Ishikawa (cell line): ENCODE data around the gene EYS.

ENCODE experiments used
- CEBPB ChIP-seq: IDR thresholded peaks from 2 replicates; pipeline ENCODE4 v1.6.1; 2012
- CREB1 ChIP-seq: IDR thresholded peaks from 2 replicates; pipeline ENCODE4 v1.6.1; 2012; ENCODE audit warnings: low read depth
- EP300 ChIP-seq: IDR thresholded peaks from 2 replicates; pipeline ENCODE4 v1.6.1; 2012; ENCODE audit warnings: borderline replicate concordance
- MAX ChIP-seq: IDR thresholded peaks from 2 replicates; pipeline ENCODE4 v1.6.1; 2012
- NFIC ChIP-seq: IDR thresholded peaks from 2 replicates; pipeline ENCODE4 v1.6.1; 2012
- RAD21 ChIP-seq: IDR thresholded peaks from 2 replicates; pipeline ENCODE4 v1.6.1; 2012; ENCODE audit warnings: low read depth
- REST ChIP-seq: IDR thresholded peaks from 2 replicates; pipeline ENCODE4 v1.6.1; 2012; ENCODE audit warnings: low read depth, mild to moderate bottlenecking
- TAF1 ChIP-seq: IDR thresholded peaks from 2 replicates; pipeline ENCODE4 v1.6.1; 2012; ENCODE audit warnings: low read depth, mild to moderate bottlenecking
- TEAD4 ChIP-seq: IDR thresholded peaks from 2 replicates; pipeline ENCODE4 v1.6.1; 2012
- USF1 ChIP-seq: IDR thresholded peaks from 2 replicates; pipeline ENCODE4 v1.6.1; 2012
- YY1 ChIP-seq: IDR thresholded peaks from 2 replicates; pipeline ENCODE4 v1.6.1; 2012; ENCODE audit warnings: low read depth
- ZBTB7A ChIP-seq: IDR thresholded peaks from 2 replicates; pipeline ENCODE4 v1.6.1; 2012; ENCODE audit warnings: low read depth

- TF ChIP-seq REST (no peak), MAX (no peak), YY1 (no peak), TEAD4 (no peak), CREB1 (no peak), NFIC (no peak), RAD21 (no peak), USF1 (no peak), EP300 (no peak), ZBTB7A (no peak), TAF1 (no peak), CEBPB (no peak)
Observed at GRCh38 chr6:64782877-64783276, 924.1 kb downstream of the EYS start.
